GM12873 (cell line): ENCODE measurements around the gene MYRIP.

Experiments used
- TF ChIP-seq, protein P1 (sequence below): IDR thresholded peaks from 2 replicates; pipeline ENCODE4 v1.5.1; 2012; ENCODE audit warnings: low read depth, mild to moderate bottlenecking, moderate library complexity, low read length, control low read depth; ENCODE audit not compliant: insufficient read depth; ENCODE audit errors: missing control alignments

The MYRIP gene

DNA sequence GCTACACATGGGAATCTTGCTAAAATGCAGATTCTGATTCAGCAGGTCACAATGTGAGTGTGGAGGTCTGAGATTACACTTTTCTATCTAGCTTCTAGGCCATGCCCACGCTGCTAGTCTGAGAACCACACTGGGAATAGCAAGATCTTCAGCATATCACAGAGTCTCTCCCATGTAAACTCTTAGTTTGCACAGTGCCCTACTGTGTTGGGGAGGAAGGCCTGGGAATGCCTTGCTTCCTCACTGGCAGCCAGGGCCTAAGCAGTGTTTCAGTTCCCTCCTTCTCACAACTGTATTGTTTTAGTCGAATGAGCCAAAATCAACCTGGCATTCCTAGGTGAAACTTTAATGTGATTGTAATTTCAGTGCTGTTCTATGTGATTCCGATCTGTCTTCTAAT lies 320.1 kb downstream of the MYRIP start:
- TF ChIP-seq, protein P1, sequence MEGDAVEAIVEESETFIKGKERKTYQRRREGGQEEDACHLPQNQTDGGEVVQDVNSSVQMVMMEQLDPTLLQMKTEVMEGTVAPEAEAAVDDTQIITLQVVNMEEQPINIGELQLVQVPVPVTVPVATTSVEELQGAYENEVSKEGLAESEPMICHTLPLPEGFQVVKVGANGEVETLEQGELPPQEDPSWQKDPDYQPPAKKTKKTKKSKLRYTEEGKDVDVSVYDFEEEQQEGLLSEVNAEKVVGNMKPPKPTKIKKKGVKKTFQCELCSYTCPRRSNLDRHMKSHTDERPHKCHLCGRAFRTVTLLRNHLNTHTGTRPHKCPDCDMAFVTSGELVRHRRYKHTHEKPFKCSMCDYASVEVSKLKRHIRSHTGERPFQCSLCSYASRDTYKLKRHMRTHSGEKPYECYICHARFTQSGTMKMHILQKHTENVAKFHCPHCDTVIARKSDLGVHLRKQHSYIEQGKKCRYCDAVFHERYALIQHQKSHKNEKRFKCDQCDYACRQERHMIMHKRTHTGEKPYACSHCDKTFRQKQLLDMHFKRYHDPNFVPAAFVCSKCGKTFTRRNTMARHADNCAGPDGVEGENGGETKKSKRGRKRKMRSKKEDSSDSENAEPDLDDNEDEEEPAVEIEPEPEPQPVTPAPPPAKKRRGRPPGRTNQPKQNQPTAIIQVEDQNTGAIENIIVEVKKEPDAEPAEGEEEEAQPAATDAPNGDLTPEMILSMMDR, result no peak

DNA sequence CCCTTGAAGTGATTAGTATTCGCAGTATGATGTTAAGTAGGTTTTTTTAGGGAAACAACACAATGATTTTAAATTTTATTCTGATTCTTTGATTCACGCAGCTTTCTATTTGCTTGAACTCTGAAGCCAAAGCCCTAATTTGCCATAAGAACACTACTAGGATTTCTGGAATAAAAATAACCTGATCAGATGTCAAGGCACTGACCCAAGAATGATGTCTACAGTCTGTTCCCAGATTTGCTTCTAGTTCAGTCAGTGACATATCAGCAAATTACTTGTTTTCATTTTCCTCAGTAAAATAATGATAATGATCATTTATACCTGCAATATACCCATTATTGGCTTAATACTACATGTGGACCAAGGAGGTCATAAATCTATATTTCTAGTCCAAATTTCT lies 320.6 kb downstream of the MYRIP start:
- TF ChIP-seq, protein P1, result no peak

DNA sequence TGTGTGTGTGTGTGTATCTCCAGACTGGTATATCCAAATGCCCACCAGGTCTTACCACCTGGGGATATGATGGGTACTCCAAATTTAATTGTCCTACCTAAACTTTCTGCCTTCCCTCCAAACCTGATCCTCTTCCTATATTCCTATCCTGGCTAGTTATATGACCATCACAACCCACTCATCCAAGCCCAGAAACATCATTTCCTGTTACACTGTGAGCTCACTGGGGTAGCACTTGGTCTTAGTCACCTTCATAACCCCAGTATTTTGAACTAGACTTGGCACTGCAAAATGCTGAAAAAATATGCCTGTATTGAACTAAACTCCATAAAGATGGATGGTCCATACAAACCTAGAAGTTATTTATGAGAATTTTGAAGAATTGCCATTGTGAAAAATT lies 321.3 kb downstream of the MYRIP start:
- TF ChIP-seq, protein P1, result no peak

DNA sequence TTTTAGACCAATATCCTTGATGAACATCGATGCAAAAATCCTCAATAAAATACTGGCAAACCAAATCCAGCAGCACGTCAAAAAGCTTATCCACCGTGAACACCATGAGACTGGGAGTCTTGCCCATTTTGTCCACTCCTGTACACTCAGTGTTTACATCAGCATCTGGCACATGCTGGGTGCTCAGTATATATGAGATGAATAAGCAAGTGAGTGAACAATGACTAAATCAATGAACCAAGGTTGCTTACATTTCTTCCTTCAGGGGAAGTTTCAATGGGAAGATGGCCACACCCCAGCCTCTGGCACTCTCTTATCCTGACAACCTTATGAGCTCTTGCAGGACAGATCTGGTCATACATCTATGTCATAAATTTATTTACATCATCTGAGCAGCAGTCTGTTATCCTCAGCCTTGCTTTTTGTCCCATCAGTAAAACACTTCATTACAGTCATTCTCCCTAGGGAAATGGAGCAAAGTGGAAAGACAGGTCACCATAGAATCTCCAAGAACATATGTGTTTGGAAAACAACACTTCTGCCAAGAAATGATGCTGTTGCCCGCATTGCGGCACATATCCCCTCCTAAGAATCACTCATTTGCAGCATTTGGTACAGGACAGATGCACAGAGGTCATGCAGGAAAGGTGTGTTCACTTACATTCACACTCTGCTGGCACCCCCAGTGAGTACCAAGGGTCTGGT lies 328.3 kb downstream of the MYRIP start:
- TF ChIP-seq, protein P1, result no peak

DNA sequence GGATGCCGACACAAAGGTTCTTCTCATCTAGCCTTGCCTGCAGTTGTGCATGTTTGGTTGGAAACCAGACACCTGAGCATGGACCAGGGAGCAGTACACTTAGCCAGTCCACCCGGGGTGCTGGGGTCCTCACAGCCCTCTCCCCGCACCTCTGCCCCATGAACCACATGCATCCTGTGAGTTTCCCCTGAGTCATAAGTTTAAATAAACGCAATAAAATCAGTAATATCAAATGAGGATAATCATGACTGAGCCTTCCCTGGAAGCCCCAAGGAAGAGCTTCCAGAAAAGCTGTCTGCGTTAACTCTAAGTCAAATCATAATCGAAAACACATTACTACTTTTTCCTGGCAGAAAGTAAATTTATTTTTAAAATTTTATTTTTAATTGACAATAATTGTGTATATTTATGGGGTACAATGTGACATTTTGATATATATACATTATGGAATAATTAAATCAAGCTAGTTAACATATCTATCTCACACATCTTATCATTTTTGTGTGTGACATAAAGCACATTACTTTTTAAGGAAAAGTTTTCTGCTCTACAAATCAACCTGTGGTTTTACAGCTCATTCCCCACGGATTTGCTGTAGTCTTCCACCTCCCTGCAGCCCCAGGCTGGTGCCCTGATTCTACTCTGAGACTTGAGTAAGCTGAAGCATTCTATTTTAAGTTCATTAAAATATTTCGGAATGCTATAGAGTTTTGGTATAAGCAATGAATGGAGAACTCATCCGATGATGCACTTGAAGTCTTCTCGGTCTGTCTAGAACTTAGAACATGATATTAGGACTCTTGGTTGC lies 334.1 kb downstream of the MYRIP start:
- TF ChIP-seq, protein P1, result no peak

DNA sequence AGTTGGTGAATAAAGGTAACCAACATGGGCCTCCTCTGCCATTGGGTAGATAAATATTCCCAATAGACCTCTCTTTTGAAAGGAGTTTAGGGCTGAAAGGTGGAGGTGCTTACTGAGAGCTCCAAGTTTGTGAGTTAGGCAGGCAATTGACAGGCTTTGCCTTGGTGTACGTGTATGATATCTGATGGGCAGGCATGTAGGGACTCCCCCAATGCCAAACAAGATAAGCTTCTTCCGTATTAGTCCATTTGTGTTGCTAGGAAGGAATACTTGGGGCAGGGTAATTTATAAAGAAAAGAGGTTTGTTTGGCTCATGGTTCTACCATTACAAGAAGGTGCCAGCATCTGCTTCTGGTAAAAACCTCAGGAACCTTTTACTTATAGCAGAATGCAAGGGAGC lies 339.4 kb downstream of the MYRIP start:
- TF ChIP-seq, protein P1, result no peak

DNA sequence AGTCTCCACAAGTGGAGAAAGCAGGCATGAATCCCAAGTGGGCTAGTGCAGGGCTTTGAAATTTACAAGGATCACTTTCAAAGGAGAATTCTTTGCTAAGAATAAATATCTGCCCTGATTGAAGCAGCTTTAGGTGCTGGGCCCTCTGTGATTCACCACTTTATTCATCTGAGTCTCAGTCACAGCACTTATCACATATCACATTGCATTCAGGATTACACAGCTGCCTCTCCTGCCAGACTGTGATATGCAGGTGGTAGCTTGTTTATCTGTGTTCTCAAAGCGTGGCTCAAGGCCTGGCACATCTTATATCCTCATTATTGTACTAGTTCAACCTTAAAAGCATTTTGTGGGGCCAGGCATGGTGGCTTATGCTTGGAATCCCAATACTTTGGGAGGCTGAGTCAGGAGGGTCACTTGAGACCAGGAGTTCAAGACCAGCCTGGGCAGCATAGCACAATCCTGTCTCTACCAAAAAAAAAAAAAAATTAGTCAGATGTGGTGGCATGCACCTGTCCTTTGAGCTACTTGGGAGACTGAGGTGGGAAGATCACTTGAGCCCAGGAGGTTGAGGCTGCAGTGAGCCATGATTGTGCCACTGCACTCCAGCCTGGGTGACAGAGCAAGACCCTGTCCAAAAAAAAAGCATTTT lies 343.2 kb downstream of the MYRIP start:
- TF ChIP-seq, protein P1, result no peak
